ENCODE measurements around the gene RNF39. TPM values are rescaled to one million over a fixed set of nuclear protein-coding genes. Genes with fewer than 3 reads are reported as not detected.

RNF39 gene
- total and polyA plus RNA-seq, 2 of the 13 experiments (the other 11 are each of a cell fraction or from before 2014, with no cell fraction given), result 0.13 to 1.8 TPM

DNA sequence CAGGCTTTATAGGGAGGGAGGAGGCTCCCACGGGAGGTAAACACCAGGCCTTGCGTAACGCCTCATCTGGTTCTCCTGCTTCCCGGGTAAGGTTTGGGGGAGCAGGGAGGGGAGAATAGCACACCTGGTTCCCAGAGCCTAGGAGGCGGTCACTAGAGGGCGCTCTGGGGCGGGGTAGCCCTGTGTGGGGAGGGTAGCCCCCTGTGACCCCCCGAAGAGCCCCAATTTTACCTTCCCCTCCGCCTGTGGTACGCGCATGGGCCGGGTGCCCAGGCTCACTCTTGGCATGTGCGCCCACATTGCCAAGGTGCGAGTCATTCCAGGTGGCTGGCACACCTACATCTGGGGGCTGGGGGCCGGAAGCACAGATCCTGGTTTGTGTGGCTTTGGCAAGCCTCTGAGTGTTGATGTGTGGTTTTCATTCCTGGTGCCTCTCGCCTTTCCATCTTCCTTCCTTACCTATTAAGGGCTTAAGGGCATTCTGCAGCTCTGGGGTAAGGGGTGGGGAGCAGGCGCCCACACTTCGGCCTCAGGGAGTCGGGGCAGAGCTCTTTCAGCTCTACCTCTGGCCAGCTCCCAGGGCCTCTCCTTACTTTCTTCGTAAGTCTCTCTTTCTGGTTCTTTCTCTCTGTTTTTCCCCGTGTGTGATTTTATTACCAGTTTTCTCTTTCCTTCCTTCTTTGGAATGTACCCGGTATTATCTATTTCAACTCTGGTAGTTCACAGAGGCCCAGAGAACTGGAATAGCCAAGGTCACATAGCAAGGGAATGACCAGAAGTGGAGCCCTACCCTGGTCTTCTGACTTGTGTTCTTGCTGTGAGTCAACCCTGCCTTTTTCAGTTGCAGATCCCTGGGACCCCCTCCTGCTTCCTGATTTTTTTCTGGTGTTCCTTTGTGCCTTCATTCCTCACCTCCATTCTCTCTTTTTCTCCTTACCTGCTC is 492 bp upstream of the RNF39 start (continued):
- TF ChIP-seq, protein P1, sequence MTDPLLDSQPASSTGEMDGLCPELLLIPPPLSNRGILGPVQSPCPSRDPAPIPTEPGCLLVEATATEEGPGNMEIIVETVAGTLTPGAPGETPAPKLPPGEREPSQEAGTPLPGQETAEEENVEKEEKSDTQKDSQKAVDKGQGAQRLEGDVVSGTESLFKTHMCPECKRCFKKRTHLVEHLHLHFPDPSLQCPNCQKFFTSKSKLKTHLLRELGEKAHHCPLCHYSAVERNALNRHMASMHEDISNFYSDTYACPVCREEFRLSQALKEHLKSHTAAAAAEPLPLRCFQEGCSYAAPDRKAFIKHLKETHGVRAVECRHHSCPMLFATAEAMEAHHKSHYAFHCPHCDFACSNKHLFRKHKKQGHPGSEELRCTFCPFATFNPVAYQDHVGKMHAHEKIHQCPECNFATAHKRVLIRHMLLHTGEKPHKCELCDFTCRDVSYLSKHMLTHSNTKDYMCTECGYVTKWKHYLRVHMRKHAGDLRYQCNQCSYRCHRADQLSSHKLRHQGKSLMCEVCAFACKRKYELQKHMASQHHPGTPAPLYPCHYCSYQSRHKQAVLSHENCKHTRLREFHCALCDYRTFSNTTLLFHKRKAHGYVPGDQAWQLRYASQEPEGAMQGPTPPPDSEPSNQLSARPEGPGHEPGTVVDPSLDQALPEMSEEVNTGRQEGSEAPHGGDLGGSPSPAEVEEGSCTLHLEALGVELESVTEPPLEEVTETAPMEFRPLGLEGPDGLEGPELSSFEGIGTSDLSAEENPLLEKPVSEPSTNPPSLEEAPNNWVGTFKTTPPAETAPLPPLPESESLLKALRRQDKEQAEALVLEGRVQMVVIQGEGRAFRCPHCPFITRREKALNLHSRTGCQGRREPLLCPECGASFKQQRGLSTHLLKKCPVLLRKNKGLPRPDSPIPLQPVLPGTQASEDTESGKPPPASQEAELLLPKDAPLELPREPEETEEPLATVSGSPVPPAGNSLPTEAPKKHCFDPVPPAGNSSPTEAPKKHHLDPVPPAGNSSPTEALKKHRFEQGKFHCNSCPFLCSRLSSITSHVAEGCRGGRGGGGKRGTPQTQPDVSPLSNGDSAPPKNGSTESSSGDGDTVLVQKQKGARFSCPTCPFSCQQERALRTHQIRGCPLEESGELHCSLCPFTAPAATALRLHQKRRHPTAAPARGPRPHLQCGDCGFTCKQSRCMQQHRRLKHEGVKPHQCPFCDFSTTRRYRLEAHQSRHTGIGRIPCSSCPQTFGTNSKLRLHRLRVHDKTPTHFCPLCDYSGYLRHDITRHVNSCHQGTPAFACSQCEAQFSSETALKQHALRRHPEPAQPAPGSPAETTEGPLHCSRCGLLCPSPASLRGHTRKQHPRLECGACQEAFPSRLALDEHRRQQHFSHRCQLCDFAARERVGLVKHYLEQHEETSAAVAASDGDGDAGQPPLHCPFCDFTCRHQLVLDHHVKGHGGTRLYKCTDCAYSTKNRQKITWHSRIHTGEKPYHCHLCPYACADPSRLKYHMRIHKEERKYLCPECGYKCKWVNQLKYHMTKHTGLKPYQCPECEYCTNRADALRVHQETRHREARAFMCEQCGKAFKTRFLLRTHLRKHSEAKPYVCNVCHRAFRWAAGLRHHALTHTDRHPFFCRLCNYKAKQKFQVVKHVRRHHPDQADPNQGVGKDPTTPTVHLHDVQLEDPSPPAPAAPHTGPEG (CRISPR knock-in tag; IDR thresholded peaks at IDR 0.05), result no peak; the same call in 1 of the 2 replicates
- TF ChIP-seq THAP11 (CRISPR knock-in tag; IDR thresholded peaks at IDR 0.05) (peak; percentile 55; the same call in 1 of the 2 replicates), HOXA3 (CRISPR knock-in tag; IDR thresholded peaks at IDR 0.05) (peak; percentile 23; the same call in 1 of the 2 replicates), ZNF235 (CRISPR knock-in tag; IDR thresholded peaks at IDR 0.05; ENCODE audit: borderline replicate concordance) (no peak)
- TF ChIP-seq, protein P2, sequence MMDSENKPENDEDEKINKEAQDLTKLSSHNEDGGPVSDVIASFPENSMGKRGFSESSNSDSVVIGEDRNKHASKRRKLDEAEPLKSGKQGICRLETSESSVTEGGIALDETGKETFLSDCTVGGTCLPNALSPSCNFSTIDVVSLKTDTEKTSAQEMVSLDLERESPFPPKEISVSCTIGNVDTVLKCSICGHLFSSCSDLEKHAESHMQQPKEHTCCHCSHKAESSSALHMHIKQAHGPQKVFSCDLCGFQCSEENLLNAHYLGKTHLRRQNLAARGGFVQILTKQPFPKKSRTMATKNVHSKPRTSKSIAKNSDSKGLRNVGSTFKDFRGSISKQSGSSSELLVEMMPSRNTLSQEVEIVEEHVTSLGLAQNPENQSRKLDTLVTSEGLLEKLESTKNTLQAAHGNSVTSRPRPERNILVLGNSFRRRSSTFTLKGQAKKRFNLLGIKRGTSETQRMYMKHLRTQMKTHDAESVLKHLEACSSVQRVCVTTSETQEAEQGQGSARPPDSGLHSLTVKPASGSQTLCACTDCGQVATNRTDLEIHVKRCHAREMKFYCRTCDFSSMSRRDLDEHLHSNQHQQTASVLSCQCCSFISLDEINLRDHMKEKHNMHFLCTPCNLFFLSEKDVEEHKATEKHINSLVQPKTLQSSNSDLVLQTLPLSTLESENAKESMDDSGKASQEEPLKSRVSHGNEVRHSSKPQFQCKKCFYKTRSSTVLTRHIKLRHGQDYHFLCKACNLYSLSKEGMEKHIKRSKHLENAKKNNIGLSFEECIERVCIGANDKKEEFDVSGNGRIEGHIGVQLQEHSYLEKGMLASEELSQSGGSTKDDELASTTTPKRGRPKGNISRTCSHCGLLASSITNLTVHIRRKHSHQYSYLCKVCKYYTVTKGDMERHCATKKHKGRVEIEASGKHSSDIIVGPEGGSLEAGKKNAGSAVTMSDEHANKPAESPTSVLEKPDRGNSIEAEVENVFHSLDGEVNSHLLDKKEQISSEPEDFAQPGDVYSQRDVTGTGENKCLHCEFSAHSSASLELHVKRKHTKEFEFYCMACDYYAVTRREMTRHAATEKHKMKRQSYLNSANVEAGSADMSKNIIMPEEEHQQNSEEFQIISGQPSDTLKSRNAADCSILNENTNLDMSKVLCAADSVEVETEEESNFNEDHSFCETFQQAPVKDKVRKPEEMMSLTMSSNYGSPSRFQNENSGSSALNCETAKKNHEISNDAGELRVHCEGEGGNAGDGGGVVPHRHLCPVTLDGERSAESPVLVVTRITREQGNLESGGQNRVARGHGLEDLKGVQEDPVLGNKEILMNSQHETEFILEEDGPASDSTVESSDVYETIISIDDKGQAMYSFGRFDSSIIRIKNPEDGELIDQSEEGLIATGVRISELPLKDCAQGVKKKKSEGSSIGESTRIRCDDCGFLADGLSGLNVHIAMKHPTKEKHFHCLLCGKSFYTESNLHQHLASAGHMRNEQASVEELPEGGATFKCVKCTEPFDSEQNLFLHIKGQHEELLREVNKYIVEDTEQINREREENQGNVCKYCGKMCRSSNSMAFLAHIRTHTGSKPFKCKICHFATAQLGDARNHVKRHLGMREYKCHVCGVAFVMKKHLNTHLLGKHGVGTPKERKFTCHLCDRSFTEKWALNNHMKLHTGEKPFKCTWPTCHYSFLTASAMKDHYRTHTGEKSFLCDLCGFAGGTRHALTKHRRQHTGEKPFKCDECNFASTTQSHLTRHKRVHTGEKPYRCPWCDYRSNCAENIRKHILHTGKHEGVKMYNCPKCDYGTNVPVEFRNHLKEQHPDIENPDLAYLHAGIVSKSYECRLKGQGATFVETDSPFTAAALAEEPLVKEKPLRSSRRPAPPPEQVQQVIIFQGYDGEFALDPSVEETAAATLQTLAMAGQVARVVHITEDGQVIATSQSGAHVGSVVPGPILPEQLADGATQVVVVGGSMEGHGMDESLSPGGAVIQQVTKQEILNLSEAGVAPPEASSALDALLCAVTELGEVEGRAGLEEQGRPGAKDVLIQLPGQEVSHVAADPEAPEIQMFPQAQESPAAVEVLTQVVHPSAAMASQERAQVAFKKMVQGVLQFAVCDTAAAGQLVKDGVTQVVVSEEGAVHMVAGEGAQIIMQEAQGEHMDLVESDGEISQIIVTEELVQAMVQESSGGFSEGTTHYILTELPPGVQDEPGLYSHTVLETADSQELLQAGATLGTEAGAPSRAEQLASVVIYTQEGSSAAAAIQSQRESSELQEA (CRISPR knock-in tag; IDR thresholded peaks at IDR 0.05; ENCODE audit: not compliant biosample characterization), result no peak
- TF ChIP-seq, protein P3, sequence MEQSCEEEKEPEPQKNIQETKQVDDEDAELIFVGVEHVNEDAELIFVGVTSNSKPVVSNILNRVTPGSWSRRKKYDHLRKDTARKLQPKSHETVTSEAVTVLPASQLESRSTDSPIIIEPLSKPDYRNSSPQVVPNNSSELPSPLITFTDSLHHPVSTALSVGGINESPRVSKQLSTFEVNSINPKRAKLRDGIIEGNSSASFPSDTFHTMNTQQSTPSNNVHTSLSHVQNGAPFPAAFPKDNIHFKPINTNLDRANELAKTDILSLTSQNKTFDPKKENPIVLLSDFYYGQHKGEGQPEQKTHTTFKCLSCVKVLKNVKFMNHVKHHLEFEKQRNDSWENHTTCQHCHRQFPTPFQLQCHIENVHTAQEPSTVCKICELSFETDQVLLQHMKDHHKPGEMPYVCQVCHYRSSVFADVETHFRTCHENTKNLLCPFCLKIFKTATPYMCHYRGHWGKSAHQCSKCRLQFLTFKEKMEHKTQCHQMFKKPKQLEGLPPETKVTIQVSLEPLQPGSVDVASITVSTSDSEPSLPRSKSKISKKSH (CRISPR knock-in tag; IDR thresholded peaks at IDR 0.05; ENCODE audit: borderline replicate concordance), result no peak
- TF ChIP-seq, protein P4, sequence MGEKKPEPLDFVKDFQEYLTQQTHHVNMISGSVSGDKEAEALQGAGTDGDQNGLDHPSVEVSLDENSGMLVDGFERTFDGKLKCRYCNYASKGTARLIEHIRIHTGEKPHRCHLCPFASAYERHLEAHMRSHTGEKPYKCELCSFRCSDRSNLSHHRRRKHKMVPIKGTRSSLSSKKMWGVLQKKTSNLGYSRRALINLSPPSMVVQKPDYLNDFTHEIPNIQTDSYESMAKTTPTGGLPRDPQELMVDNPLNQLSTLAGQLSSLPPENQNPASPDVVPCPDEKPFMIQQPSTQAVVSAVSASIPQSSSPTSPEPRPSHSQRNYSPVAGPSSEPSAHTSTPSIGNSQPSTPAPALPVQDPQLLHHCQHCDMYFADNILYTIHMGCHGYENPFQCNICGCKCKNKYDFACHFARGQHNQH (CRISPR knock-in tag; IDR thresholded peaks at IDR 0.05), result peak; percentile 33; the same call in 1 of the 2 replicates

All from HepG2 (cell line).